HG02970 (cell line): Measurements from ENCODE around the gene ZDHHC7.

Source experiments
- ATAC-seq: cut with Tn5 transposase; IDR thresholded peaks from one replicate; pipeline ENCODE4 v1.9.1; 2021; ENCODE audit warnings: mild to moderate bottlenecking, moderate library complexity, moderate number of reproducible peaks; ENCODE audit not compliant: unreplicated experiment, low FRiP score

The ZDHHC7 gene

GRCh38 chr16:85025781-85026653 lies 14.7 kb upstream of the ZDHHC7 start:
- no peak for ATAC-seq

- ATAC-seq: no peak
Measured at GRCh38 chr16:85019659-85020245, 8.4 kb upstream of the ZDHHC7 start.

- ATAC-seq: no peak
Measured at GRCh38 chr16:85018529-85019236, 7.3 kb upstream of the ZDHHC7 start.

GRCh38 chr16:85017633-85018032 lies 6.3 kb upstream of the ZDHHC7 start:
- ATAC-seq: no peak

GRCh38 chr16:85017151-85017550 lies 5.8 kb upstream of the ZDHHC7 start:
- ATAC-seq: no peak

GRCh38 chr16:85015481-85016187 lies 4.3 kb upstream of the ZDHHC7 start:
- ATAC-seq: no peak

GRCh38 chr16:85014311-85014710 lies 3.0 kb upstream of the ZDHHC7 start:
- ATAC-seq: no peak

- ATAC-seq: peak; percentile 10
Measured at GRCh38 chr16:85011846-85012284, 530 bp upstream of the ZDHHC7 start.

- ATAC-seq: no peak
Measured at GRCh38 chr16:85010446-85010930, 847 bp downstream of the ZDHHC7 start.

GRCh38 chr16:85008271-85008670 lies 3.1 kb downstream of the ZDHHC7 start:
- no peak for ATAC-seq

GRCh38 chr16:85007496-85008214 lies 3.7 kb downstream of the ZDHHC7 start:
- ATAC-seq: no peak

GRCh38 chr16:85006639-85007038 lies 4.7 kb downstream of the ZDHHC7 start:
- ATAC-seq: no peak

GRCh38 chr16:85005285-85006069 lies 5.9 kb downstream of the ZDHHC7 start:
- no peak for ATAC-seq

- ATAC-seq: no peak
Measured at GRCh38 chr16:85004587-85005205, 6.6 kb downstream of the ZDHHC7 start.

GRCh38 chr16:85003725-85004586 lies 7.4 kb downstream of the ZDHHC7 start:
- ATAC-seq: no peak

GRCh38 chr16:85003076-85003475 lies 8.3 kb downstream of the ZDHHC7 start:
- ATAC-seq: no peak

GRCh38 chr16:85002608-85003007 lies 8.7 kb downstream of the ZDHHC7 start:
- no peak for ATAC-seq

- ATAC-seq: no peak
Measured at GRCh38 chr16:85002099-85002541, 9.2 kb downstream of the ZDHHC7 start.
